Pulmonary artery endothelial cell (primary cell): ENCODE measurements around the gene FAM107B. TPM values are rescaled to one million over a fixed set of nuclear protein-coding genes. Genes with fewer than 3 reads are reported as not detected.
"Not testable (repeated sequence)": the region's sequence is repeated elsewhere in the genome, so short reads cannot be mapped to it uniquely, and the experiment has no call there.

Source experiments
- DNase-seq: peaks from one replicate; pipeline ENCODE4 v3.0.0-alpha.2; 2011; ENCODE audit warnings: low read depth, low spot score
- total RNA-seq: library from RNA; depleted of rRNA; stranded (reverse); fragments of >200 nt; gene quantifications from 2 replicates; pipeline ENCODE4 v1.2.3, GENCODE V29; 2014

Gene FAM107B
- total RNA-seq, 1 donor from 2014 or later = 174 TPM

DNA sequence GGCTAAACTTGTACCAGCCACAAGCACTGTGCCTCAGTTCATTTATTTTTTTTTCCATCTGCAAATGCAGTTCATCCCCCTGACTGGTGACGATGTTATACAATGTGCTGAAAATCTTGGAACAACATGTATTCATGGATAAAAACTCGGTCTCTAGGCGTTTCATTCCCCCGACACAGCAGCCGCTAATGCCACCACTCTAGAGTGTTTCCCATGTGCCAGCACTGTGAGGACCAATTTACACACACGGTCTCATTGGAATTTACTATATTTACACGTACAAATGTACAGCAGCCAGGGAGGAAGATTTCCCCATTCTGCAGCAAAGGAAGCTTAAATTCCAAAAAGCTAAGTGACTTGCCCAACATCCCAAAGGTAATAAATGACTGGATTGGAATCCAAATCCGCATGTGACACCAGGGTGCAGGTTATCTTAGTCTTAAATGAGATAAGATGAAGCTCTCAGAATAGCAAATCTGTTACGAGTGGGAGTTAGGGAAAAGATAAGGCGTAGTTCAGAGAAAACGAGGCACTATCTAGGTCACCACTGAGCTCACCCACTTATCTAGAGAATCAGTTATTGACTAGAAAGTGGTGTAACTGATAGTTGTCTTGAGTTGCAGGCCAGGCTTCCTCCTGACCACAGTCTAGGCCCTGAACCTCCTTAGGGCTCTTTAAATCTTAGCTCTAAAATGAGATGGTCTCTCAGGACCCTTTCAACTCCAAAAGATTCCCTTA is 36.7 kb downstream of the FAM107B start:
- DNase-seq = no peak

DNA sequence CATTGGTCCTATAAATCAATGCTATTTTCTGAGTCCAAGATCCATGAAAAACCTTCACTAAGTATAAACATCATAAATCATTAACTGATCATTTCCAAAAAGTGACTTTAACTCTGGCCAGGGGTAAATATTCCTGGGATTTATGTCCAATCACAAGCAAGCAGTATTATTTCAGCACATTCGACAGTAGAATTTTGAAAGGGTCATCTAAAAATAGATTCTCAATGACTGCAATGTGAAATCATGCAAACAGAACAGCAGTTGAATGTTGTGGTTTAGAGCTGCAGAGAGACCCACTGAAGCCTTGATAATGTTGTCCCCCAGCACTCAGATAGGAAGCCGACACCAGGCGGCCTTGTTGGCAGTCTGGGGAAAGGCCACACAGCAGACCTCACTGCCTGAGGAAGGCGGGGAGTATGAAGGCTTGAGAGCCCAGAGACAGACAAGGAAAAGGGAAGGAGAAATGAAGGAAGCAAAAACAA is 38.1 kb downstream of the FAM107B start:
- no peak for DNase-seq

DNA sequence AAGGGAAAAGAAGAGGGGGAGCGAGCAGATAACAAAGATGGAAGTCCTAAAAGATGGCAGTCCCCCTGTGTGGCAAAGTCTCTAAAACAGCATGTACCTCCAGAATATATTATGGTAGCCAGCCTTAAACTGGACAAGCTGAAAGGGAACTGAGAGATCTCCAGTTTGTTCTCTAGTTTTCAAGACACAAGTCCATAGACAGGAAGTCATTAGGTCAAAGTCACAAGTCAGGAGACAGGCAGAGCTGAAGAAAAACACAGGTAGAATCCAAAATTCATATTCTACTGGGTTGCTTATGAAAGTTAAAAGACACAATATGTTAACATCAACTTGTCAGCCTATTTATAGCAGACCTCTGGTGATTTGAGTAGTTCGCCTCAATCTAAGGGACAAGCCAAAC is 38.7 kb downstream of the FAM107B start:
- no peak for DNase-seq

DNA sequence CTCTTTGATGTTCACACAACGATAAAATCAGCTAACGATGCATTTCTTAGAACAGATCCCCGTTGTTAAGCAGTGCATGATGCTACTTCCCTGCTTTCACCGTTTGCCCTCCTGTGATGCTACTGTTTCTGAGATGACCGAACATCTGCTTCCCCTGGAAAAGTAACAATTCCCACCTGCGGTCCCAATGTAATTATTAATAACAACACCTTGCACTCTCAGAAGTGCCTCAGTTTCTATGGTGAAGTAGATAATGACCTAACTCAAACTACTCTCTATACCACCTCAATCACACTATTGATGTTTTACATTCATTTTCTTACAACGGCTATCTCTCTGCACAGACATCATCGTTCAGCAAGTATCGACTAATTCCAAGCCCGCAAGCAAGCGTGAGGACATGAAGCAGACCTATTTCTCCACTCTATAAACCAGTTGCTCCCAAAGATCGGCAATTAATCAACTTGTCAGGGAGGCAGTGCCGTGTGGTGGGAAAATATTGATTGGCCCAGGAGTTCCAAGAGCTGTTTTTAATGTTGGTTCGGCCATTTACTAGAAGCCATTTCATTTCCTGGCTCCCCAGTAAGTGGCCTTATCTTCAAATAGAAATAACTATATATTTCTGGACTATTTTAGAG is 42.7 kb downstream of the FAM107B start:
- no peak for DNase-seq

DNA sequence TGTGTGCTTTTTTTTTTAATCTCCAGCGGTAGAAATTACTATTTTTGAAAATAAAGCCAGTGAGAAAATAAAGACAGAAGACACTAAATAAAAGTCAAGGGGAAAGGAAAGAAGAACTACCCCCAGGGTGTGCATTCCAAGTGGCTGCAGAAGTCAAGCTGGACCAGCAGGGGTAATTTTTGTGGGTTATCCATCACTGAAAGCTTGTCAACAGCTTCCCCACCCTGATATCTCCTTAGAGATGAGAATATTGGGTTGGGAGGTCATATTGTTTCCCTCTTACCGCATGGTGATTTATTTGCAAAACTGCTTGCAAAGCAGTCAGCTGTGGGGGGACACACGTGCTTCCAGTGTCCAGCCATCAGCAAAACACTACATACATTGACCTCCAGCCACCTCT is 46.4 kb downstream of the FAM107B start:
- no peak for DNase-seq

DNA sequence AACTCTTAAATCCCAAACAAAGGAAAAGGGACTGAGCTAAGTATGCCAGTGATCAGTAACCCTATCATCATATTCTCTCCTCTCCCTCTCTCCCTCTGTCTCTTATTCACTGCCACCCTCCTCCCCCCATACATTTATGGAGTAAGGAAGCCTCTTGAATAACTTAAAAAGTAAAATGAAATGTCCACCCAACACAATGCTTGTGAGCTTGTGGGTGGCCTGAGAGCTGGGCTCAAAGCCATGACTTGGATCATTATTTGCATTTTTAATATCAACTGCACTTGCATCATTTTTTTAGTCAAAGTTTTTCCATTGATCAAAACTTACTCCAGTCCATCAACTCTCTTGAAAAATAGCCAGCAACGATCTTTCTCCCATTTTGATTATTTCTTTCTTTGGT is 46.8 kb downstream of the FAM107B start:
- DNase-seq = no peak

DNA sequence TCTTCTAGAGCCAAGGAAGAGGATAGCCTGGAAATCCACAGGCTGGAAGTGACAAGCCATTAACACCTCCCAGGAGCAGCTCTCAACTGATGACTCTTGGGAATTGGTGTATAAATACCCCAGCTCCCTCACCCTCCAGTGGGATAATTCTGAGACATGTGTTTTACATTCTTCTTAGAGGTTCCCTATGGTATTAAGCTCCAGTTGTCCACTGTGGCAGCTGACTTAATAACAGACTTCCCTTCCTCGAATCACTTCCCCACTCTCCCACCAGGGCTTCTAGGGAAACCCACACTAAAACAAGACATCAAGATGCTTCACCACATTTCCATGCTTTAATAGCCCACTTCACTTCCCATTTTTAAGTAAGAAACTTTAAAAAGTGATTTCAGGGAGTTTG is 47.2 kb downstream of the FAM107B start:
- DNase-seq = no peak

DNA sequence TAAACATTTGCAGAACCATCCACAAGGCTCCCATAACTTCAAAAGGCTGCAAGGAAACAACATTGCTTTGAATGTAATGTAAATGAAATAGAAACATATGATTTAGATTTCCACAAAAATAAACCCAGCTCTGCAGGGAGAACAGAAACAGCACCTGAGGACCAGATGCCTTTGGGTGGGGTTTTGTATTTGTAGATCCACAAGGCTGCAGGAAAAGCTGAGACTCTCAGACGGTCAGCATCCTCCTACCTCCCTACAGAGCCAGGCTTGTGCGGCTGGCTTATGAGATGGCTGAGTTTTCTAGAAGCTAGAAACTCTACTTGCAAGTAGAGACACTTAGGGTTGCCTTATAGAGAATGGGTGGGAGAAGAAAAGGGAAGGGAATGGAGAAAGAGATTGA is 49.8 kb downstream of the FAM107B start:
- no peak for DNase-seq

DNA sequence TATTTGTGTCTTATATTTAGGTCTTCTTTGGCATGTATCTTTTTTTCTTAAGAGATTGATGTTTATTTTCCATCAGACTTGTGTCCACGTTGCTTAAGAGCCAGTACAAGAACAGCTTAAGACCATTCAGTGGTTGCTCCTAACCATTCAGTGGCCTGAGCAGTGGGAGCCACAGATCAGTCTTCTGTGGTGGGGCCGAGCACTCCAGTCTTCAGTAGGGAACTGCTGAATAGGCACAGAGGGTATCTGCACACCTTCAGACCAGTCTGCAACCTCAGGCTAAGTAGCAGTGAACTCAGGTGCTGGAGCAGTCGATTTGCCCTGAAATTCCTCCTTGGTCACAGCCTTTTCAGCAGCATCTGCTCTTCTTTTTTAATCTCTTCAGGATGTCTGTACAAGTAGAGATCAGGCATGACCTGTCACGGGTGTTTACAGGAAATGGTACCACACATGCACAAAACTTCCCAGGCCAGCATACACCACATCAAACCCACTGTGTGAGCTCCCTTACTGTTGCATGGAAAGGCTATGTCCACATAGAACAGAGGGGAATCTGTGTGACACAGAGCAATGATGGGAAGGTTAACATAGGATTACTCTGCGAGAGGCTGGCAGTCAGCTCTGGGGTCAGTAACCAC is 51.5 kb downstream of the FAM107B start:
- no peak for DNase-seq

DNA sequence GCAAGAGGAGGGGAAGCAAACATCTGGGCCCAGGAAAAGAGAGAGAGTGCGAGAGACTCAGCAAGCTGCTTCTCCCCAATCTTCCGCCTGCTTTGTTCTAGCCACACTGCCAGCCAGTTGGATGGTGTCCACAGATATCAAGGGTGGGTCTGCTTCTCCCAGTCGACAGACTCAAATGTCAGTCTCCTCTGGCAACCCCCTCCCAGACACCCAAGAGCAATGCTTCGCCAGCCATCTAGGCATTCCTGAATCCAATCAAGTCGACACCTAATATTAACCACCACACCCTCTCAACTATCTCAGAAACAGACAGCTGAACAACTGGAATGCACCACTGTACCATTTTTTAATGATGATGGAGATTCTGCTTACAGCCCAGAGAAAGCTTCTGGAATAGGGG is 57.1 kb downstream of the FAM107B start:
- DNase-seq = no peak

DNA sequence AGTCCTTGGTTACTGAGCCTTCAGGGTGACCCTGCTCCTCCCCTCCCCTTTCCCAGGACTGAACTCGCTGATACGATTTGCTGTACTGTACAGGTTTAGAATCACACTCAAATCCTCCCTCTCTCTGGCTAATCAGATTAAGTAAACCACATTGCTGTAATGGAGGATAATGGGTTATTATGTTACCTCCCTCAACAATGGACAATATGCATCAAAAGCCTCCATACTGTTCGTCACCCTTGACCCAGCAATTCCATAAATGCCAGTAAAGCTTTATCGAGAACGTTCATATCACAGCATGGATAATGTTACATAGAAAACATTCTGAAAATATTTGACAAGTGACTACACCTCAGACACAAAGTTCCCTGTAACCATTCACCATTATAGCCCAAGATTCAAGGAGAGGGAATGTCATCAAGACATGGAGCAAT is 61.7 kb downstream of the FAM107B start:
- no peak for DNase-seq

DNA sequence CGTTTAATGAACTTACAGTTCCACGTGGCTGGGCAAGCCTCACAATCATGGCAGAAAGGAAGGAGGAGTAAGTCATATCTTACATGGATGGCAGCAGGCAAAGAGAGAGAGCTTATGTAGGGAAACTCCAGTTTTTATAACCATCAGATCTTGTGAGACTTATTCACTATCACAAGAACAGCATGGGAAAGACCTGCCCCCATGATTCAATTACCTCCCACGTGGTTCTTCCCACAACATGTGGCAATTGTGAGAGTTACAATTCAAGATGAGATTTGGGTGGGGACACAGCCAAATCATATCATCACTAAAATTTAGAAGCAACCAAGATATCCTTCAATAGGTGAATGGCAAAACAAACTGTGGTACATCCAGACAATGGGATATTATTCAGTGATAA is 65.4 kb downstream of the FAM107B start:
- DNase-seq = not testable (repeated sequence)

DNA sequence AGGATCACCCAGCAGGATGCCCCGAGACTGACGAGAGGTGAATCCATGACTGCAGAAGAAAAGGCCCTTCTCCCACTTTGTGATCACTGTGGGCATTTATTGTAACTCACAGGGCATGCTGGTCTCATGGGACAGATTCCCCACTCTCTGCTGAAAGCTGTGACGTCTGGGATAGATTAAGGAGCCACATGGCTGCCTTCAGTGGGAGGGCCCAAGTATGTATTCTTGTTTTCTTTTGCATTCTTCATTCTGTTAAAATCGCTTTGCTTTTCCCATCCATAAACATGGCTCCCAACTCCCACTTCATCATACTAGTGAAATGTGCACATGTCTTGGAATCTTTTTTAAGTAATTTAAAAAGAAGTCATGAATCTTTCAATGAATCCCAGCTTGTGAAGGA is 67.2 kb downstream of the FAM107B start:
- DNase-seq = no peak

DNA sequence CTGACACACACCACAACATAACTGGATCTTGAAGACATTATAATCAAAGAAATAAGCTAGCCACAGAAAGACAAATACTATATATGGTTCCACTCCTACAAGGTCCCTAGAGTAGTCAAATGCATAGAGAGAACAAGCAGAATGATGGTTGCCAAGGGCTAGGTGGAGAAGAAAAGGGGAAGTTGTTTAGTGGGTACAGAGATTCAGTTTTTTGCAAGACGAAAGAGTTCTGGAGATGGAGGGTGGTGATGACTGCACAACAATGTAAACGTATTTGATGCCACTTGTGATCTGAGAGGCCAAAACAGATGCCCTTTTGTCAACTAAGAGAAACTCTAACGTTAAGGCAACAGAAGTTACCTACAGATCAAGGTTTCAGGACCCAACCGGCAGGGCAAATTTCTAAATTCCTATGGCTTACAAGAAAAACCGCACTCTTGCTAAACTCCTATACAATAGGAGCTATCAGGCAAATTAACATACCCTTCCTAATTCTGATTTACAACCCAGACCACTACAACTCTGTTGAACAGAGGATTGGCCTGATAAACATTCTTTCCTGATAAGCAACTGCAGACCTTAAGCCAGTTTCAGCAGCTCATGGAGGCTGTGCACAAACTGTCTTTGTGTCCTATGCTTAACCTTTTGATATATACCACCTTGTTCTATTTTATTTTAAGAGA is 69.0 kb downstream of the FAM107B start:
- no peak for DNase-seq

DNA sequence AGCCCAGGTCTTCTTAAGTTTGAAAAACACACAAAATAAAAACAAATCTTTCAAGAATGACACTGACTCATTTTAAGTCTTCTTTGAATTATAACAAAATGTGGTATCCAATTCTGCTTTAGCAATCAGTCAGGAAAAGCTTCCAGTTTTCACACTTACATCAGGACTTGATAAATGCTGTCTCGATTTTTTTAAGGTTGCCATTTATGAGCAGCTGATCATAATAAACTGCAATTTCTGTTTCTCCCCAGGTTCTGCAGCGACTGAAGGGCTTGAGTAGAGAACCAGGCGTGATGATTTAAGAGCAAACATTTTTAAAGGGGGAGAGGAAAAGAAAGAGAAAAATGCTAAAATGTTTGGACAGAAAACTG is 71.1 kb downstream of the FAM107B start:
- DNase-seq = no peak

DNA sequence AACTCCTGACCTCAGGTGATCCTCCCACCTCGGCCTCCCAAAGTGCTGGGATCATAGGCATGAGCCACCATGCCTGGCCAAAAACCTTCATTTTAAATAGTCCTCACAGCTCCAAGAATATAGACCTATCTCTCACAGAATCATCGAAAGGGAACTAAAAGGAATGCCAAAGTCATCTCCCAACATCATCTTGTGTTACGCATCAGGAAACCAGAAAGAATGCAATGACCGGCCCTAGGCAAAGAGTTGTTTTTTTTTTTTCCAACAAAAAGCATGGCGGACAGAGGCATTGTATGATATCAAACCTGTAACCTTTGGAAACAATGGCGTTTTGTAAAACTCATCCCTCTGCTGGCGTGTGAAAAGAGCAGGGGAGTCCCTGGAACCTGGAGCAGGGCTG is 73.2 kb downstream of the FAM107B start:
- DNase-seq = no peak

DNA sequence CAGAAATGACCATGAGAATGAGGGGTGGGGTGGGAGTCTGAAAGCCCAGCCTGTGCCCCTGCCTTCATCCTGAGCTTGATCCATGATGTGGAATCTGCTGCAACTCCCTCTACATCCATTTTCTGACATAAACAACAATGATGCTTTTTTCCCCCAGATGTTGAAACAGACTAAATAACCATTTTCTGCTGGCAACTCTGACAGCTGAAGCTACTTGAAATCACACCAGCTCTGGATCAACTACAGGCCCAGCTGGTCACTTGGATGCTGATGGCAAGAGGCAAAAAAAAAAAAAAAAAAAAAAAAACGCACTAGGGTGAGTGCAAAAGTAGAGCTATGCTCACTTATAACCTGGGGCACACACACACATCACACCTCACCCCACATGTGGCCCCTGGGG is 74.2 kb downstream of the FAM107B start:
- DNase-seq = no peak

DNA sequence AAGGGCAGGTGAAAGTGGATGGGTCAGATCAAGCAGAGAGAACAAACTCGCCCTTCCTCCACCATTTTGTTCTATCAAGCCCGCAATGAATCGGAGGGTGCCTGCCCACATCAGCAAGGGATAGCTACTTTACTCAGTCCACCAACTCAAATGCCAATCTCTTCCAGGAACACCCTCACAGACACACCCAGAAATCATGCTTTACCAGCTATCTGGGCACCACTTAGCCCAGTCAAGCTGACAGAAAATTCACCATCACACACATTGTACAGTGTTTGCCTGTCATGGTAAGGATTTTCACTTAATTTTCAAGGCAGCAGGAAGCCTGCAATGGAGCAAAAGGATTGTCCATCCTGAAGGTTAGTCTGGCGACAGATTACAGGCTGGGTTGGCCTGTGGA is 75.2 kb downstream of the FAM107B start:
- DNase-seq = no peak

DNA sequence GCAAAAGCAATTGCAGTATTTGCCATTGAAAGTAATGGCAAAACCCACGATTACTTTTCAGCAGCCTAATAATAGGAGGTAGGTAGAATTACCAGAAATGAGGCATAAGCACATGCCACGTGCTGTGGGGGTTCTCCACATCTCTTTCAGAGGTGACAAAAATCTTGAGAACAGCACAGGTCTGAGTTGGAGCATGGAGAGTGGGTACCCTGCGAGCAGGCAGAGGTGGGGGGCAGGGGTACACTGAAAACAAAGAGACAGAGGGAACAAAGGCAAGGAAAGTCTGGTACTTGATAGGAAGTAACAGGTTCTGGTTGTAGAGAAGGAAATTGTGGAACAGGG is 75.9 kb downstream of the FAM107B start:
- no peak for DNase-seq

DNA sequence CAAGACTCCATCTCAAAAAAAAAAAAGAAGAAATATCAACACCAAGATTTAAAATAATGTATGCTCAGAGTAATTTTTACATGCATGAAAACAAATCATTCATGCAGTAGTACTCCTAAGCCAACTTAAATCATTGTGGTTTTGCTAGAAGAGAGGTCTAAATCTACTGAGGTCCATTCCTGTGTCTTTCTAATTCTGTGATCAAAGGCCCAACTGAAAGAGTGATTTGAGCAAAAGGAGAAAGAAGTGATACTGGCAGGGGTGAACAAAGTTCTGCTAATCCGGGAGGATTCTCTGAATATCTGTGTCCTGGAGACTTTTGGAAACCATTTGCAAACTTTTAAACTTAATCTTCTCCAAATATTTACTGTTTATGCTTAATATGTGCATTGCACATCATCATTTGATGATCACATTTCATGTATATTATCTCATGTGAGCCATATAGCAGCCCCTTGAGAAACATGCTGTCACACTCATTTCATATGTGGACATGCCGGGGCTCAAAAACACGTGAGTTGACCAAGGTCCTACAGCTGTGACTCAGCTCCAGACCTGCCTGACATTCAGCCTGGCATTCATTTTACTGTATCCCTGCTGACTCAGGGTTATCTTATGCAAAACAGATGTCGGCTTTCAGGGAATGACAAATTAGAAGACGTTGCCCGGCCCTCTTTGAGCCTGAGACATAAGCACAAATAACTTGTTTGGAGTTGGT is 76.4 kb downstream of the FAM107B start:
- no peak for DNase-seq

DNA sequence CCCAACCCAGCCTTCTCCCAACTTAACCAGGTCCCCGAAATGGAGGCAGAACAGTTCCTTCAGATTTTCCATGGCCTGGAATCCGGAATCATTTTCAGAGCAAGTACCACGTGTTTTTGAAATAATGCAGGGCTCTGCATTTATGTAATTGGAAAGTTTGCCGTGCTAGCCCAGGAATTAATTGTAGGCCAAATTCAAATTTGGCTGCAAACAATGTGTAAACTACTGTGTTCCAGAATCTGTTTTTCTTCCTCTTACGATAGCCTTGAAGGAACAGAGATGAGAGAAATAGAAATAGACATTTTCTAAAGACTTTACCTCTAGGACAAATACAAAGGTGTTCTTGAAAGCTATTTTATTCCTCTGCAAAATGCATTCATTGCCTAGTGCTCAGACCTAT is 77.4 kb downstream of the FAM107B start:
- no peak for DNase-seq

DNA sequence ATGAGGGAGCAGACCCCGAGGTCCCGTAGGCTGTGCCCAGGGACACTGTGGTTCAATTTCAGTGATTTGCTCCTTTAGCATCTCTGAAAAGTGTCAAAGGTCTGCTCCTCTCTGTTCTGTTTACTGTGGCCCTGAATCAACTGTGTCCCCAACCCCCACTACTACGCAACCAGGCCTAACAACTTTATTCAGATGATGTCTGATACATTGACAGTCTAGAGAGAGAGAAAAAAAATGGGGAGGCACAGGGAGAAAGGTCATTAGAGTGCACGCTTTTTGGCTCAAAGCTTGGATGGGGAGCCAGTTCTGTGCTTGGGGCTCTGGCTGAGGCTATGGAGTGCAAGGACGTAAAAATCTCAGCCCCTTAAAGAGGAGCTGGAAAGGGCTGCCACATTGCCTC is 77.9 kb downstream of the FAM107B start:
- no peak for DNase-seq
